Lower lobe of right lung (tissue), 2 donors: ENCODE data around the gene PYROXD2. TPM values are rescaled to one million over a fixed set of nuclear protein-coding genes. Genes with fewer than 3 reads are reported as not detected.
A peak's percentile ranks its signal among the peaks of the same experiment; 100 is the strongest.

ENCODE experiments used
- ATAC-seq, 2 donors: fragments of 200-7000 bp; cut with Tn5 transposase; one replicate each; pipeline ENCODE4 v1.9.1; 2020 to 2022; ENCODE audit warnings: mild to moderate bottlenecking in 2 of 2, moderate library complexity in 2 of 2
- DNase-seq: peaks from one replicate; pipeline ENCODE4 v3.0.0-alpha.2; 2020
- H3K27ac ChIP-seq: fragments of 200-600 bp; one replicate; pipeline ENCODE4 v1.8.0; 2022
- H3K27me3 ChIP-seq: fragments of 200-600 bp; one replicate; pipeline ENCODE4 v1.8.0; 2022; ENCODE audit warnings: low read depth
- H3K36me3 ChIP-seq: fragments of 200-600 bp; one replicate; pipeline ENCODE4 v1.8.0; 2022; ENCODE audit warnings: mild to moderate bottlenecking
- H3K4me1 ChIP-seq: fragments of 200-600 bp; one replicate; pipeline ENCODE4 v1.8.0; 2022
- H3K4me3 ChIP-seq: fragments of 200-600 bp; one replicate; pipeline ENCODE4 v1.8.0; 2022; ENCODE audit warnings: mild to moderate bottlenecking
- H3K9me3 ChIP-seq: fragments of 200-600 bp; one replicate; pipeline ENCODE4 v1.8.0; 2022
- intact Hi-C: fragments of 100-400 bp; cut with DNase I; formaldehyde crosslinking; loops from one replicate; pipeline ENCODE4 v1.11.0; 2022
- total RNA-seq: library from RNA; stranded (reverse); fragmentation: NEBNext Ultra II Directional; extraction: Animal tissue kit (Norgen Biotek cat#: 25700); gene quantifications from one replicate; pipeline ENCODE4 v1.2.1, GENCODE V29; 2021
- TF ChIP-seq, protein P1 (sequence below): fragments of 200-600 bp; IDR thresholded peaks from one replicate; pipeline ENCODE4 v1.8.0; 2022; ENCODE audit warnings: antibody characterized with exemption, mild to moderate bottlenecking
- donor health status: DM: no; HTN: yes; CAD: no; lungs with severe emphysema.

The PYROXD2 gene
- total RNA-seq, 1 donor from 2014 or later: 17.8 TPM

GRCh38 chr10:98427011-98427515 lies 12.1 kb upstream of the PYROXD2 start:
- no peaks in the 10 kb centered on the region for H3K9me3 ChIP-seq
- peaks cover 96% of the 10 kb centered on the region for H3K36me3 ChIP-seq
- intact Hi-C loops: no loop called here
- H3K27me3 ChIP-seq: no peaks in the 10 kb centered on the region
- no peak for DNase-seq
- no peak overlapping the region for H3K27ac ChIP-seq
- H3K4me3 ChIP-seq: no peak overlapping the region
- ATAC-seq: no peak
- H3K4me1 ChIP-seq: no peaks in the 10 kb centered on the region
- TF ChIP-seq, protein P1, sequence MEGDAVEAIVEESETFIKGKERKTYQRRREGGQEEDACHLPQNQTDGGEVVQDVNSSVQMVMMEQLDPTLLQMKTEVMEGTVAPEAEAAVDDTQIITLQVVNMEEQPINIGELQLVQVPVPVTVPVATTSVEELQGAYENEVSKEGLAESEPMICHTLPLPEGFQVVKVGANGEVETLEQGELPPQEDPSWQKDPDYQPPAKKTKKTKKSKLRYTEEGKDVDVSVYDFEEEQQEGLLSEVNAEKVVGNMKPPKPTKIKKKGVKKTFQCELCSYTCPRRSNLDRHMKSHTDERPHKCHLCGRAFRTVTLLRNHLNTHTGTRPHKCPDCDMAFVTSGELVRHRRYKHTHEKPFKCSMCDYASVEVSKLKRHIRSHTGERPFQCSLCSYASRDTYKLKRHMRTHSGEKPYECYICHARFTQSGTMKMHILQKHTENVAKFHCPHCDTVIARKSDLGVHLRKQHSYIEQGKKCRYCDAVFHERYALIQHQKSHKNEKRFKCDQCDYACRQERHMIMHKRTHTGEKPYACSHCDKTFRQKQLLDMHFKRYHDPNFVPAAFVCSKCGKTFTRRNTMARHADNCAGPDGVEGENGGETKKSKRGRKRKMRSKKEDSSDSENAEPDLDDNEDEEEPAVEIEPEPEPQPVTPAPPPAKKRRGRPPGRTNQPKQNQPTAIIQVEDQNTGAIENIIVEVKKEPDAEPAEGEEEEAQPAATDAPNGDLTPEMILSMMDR: no peak

DNA sequence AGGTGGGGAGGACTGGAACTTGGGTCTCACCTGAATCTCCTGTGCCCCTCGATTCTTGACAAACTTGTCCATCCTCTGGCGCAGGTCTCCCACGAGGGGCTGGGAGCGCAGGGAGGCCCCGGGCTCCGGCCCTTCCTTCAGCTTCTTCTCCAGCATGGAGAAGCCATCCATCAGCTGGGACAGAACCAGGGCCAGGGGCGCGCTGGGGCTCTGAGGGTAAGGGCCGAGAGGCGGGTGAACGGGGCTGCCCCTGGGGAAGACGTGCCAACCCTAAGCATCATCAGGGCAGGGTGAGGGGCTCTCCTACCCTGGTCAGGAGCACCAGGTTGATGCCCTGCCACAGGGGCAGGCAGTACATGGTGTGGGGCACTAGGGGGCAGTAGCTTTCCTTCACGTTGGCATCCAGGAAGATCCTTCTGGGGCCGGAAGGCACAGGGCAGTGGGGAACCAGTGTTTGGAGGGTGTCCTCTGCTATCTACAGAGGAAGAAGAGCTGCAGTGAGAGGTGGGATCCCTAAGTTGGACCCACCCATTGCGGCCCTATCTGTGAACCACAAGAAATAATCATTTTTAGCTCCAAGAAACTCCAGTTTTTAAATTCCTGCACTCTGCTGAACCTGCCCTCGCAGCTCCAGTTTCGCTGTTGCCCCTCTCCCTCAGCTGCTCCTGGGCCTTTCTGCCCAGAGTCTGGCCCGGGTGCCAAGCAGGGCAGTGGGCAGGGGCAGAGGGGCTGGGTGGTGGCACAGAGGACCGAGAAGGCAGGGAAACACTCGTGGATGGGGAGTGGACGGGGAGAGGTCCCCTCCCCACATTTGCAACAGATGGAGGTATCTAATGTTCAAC lies 10.8 kb upstream of the PYROXD2 start:
- ATAC-seq: peak; percentile 68 to 70
- H3K27ac ChIP-seq: no peak overlapping the region
- no peaks in the 10 kb centered on the region for H3K4me1 ChIP-seq
- DNase-seq: no peak
- no peaks in the 10 kb centered on the region for H3K9me3 ChIP-seq
- intact Hi-C loops: no loop called here
- peaks cover 93% of the 10 kb centered on the region for H3K36me3 ChIP-seq
- H3K27me3 ChIP-seq: no peaks in the 10 kb centered on the region
- H3K4me3 ChIP-seq: no peak overlapping the region
- TF ChIP-seq, protein P1: peak; percentile 78

DNA sequence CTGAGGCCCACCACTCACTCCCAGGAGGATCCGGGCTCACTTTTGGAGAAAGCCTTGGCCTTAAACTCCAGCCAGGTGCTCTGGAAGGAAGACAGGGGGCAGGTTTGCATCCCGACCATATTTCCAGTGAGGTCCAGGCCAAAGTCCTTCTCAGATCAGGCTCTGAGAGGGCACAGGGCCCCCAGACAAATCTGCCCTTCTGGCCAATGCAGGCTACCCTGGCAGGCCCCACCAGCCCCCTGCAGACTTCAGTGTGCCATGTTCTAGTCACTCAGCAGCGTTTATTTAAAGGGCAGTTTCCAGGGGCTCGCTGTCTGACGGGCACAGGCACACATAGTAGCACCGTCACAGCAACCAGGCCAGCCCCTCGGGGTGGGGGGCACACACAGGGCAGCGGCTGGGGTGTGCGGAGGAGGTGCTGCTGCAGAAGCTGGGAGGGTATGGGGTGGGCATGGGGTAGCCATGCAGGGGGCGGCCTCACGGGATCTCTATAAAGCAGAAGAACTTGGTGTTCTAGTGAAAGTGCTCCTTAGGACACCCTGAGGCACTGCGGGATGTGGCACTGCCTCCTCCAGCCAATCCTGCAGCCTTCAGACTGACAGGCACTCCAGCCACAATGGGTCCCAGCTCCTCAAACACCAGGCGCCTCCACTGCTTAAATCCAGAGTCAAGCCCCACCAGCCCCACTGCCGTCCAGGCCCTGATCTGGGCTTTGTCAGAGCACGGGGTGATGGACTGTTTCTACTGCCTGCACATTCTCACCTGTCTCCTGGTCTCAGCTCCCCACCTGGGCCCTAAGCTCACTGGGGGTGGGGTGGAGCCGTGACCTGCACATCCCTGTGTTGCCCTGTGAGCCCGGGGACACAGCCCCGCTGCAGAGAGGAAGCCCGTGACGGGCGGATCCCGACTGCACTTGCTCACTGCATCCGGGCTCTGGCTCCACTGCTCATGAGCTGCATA lies 9.6 kb upstream of the PYROXD2 start:
- DNase-seq: no peak
- no peak overlapping the region for H3K27ac ChIP-seq
- intact Hi-C loops: no loop called here
- no peaks in the 10 kb centered on the region for H3K27me3 ChIP-seq
- H3K36me3 ChIP-seq: peaks cover 93% of the 10 kb centered on the region
- no peak overlapping the region for H3K4me3 ChIP-seq
- H3K4me1 ChIP-seq: no peaks in the 10 kb centered on the region
- TF ChIP-seq, protein P1: no peak
- H3K9me3 ChIP-seq: no peaks in the 10 kb centered on the region
- ATAC-seq: no peak

GRCh38 chr10:98423691-98424120 lies 8.7 kb upstream of the PYROXD2 start:
- Histone ChIP-seq H3K36me3 (peaks cover 93% of the 10 kb centered on the region), H3K4me1 (no peaks in the 10 kb centered on the region), H3K27ac (no peak overlapping the region), H3K9me3 (no peaks in the 10 kb centered on the region), H3K4me3 (no peak overlapping the region), H3K27me3 (no peaks in the 10 kb centered on the region)
- TF ChIP-seq, protein P1: no peak
- DNase-seq (no peak), ATAC-seq (peak in 1 of 2 donors; percentile 5)
- intact Hi-C loops: no loop called here

- Histone ChIP-seq H3K4me3 (no peak overlapping the region), H3K27me3 (no peaks in the 10 kb centered on the region), H3K4me1 (no peaks in the 10 kb centered on the region), H3K9me3 (no peaks in the 10 kb centered on the region), H3K27ac (no peak overlapping the region), H3K36me3 (peaks cover 94% of the 10 kb centered on the region)
- DNase-seq: no peak
- intact Hi-C loops: no loop called here
- ATAC-seq: no peak
- TF ChIP-seq, protein P1: no peak
Measured at GRCh38 chr10:98422182-98422581, 7.2 kb upstream of the PYROXD2 start.
